Uterus (tissue), 2 donors: ENCODE results near the gene BMP6.

Experiments used
- CTCF ChIP-seq, 4 experiments: fragments of 200-600 bp in 2 of 4; fragments of 450-650 bp in 2 of 4; sonication (generic) in 2 of 4; IDR thresholded peaks; one replicate each; pipeline ENCODE4 v1.5.1; 2016 to 2019; ENCODE audit warnings: antibody characterized with exemption in 4 of 4, mild to moderate bottlenecking in 2 of 4, moderate library complexity in 1 of 4
- POLR2A ChIP-seq, 2 donors: fragments of 450-650 bp; IDR thresholded peaks; one replicate each; pipeline ENCODE4 v1.6.1; 2016; ENCODE audit warnings: antibody characterized with exemption in 2 of 2, mild to moderate bottlenecking in 1 of 2, moderate library complexity in 1 of 2

GRCh38 chr6:7728855-7729590 is 3.1 kb downstream of the BMP6 start:
- TF ChIP-seq CTCF (IDR thresholded peaks at IDR 0.05) (no peak), POLR2A (IDR thresholded peaks at IDR 0.05) (no peak)
